ENCODE results near the gene SEC14L6. TPM values are rescaled to one million over a fixed set of nuclear protein-coding genes. Genes with fewer than 3 reads are reported as not detected.

SEC14L6 gene
- polyA plus RNA-seq, 1 donor (not counting 4 experiments of a cell fraction or from before 2014, with no cell fraction given) = not detected

DNA sequence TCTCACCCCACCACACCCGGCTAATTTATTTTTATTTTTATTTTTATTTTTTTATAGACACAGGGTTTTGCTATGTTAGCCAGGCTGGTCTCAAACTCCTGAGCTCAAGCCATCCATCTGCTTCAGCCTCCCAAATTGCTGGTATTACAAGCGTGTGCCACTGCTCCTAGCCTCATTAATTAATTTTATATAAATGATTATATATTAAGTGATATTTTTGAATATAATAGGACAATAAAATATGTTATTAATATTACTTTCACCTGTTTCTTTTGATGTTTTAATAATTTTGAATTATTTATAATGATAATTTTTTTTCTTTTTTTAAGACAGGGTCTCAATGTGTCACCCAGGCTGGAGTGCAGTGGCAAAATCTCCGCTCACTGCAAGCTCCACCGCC lies 38.9 kb downstream of the SEC14L6 start:
- FAIRE-seq (no peak), DNase-seq (ENCODE audit: low read depth, low spot score) (no peak)
- H3K9ac ChIP-seq (ENCODE audit: control insufficient read depth, extremely low read depth, insufficient read depth, low read length) = no peak overlapping the region
- H3K9me1 ChIP-seq (ENCODE audit: control insufficient read depth, extremely low read depth, insufficient read depth, low read length) = no peaks in the 10 kb centered on the region
- no peak overlapping the region for H3K27ac ChIP-seq (ENCODE audit: control insufficient read depth, insufficient read depth, low read length)
- no peak overlapping the region for H3K4me2 ChIP-seq (ENCODE audit: control insufficient read depth, extremely low read depth, insufficient read depth, low read depth, low read length)
- no peaks in the 10 kb centered on the region for H3K4me1 ChIP-seq (ENCODE audit: control insufficient read depth, extremely low read depth, insufficient read depth, low read length)
- no peaks in the 10 kb centered on the region for H4K20me1 ChIP-seq (ENCODE audit: control insufficient read depth, extremely low read depth, insufficient read depth, low read length)
- H3K27me3 ChIP-seq (ENCODE audit: control insufficient read depth, extremely low read depth, insufficient read depth, low read length) = peaks cover 16% of the 10 kb centered on the region
- H3K36me3 ChIP-seq (ENCODE audit: control insufficient read depth in 2 of 2, extremely low read depth in 1 of 2, insufficient read depth in 2 of 2, low read length in 2 of 2) = no peaks in the 10 kb centered on the region
- H3K9me3 ChIP-seq (ENCODE audit: control insufficient read depth, low read depth, low read length) = no peaks in the 10 kb centered on the region
- no peak for TF ChIP-seq EZH2 (IDR thresholded peaks at IDR 0.05; ENCODE audit: low read length)
- dilution Hi-C loops (cut with MboI; ENCODE audit: extremely low pct_ligation_motif_present, low sequenced_read_pairs) = no loop called here
- no peaks in the 10 kb centered on the region for H3K79me2 ChIP-seq (ENCODE audit: control insufficient read depth, insufficient read depth, low read length)
- no peak overlapping the region for H3K4me3 ChIP-seq (ENCODE audit: control insufficient read depth in 2 of 3, extremely low read depth in 1 of 3, insufficient read depth in 2 of 3, low read depth in 1 of 3, low read length in 3 of 3)
- no peak overlapping the region for H2AFZ ChIP-seq (ENCODE audit: control insufficient read depth, low read length)

DNA sequence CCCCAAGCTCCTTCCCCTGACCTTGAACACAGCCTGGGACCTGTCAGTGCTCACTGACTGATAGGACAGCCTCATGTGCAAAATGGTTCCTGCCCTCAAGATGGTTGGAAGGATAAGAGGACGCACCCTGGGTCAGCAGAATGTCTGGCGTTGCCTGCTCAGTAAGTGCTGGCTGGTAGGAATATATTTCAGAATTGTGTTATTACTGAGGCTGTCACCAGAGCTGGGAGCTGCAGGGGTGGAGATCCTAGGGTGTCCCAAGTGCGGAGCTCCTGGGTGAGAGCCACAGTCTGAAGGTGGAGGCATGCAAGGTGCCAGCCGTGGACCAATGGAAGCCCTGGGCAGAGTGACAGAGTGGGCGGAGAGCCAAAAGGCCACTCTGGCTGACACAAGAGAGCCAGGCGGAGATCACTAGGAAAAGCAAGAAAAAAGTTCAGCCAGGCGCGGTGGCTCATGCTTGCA lies 40.0 kb downstream of the SEC14L6 start:
- no peaks in the 10 kb centered on the region for H3K36me3 ChIP-seq (ENCODE audit: control insufficient read depth in 2 of 2, extremely low read depth in 1 of 2, insufficient read depth in 2 of 2, low read length in 2 of 2)
- no peak overlapping the region for H3K9ac ChIP-seq (ENCODE audit: control insufficient read depth, extremely low read depth, insufficient read depth, low read length)
- H3K79me2 ChIP-seq (ENCODE audit: control insufficient read depth, insufficient read depth, low read length) = no peaks in the 10 kb centered on the region
- no peak overlapping the region for H2AFZ ChIP-seq (ENCODE audit: control insufficient read depth, low read length)
- TF ChIP-seq CTCF (optimal IDR thresholded peaks at IDR 0.05 in 1 of 3, IDR thresholded peaks at IDR 0.05 in 1 of 3, conservative IDR thresholded peaks at IDR 0.05 in 1 of 3; ENCODE audit: extremely low read depth in 1 of 3, insufficient read depth in 2 of 3, low read length in 3 of 3) = no peak
- TF ChIP-seq EZH2 (IDR thresholded peaks at IDR 0.05; ENCODE audit: low read length) = no peak
- H3K27ac ChIP-seq (ENCODE audit: control insufficient read depth, insufficient read depth, low read length) = no peak overlapping the region
- no peak overlapping the region for H3K4me3 ChIP-seq (ENCODE audit: control insufficient read depth in 2 of 3, extremely low read depth in 1 of 3, insufficient read depth in 2 of 3, low read depth in 1 of 3, low read length in 3 of 3)
- dilution Hi-C loops (cut with MboI; ENCODE audit: extremely low pct_ligation_motif_present, low sequenced_read_pairs) = no loop called here
- no peaks in the 10 kb centered on the region for H4K20me1 ChIP-seq (ENCODE audit: control insufficient read depth, extremely low read depth, insufficient read depth, low read length)
- no peak overlapping the region for H3K4me2 ChIP-seq (ENCODE audit: control insufficient read depth, extremely low read depth, insufficient read depth, low read depth, low read length)
- DNase-seq (ENCODE audit: low read depth, low spot score) = no peak
- H3K9me1 ChIP-seq (ENCODE audit: control insufficient read depth, extremely low read depth, insufficient read depth, low read length) = no peaks in the 10 kb centered on the region
- no peaks in the 10 kb centered on the region for H3K4me1 ChIP-seq (ENCODE audit: control insufficient read depth, extremely low read depth, insufficient read depth, low read length)
- H3K9me3 ChIP-seq (ENCODE audit: control insufficient read depth, low read depth, low read length) = no peaks in the 10 kb centered on the region
- FAIRE-seq = no peak
- peaks cover 16% of the 10 kb centered on the region for H3K27me3 ChIP-seq (ENCODE audit: control insufficient read depth, extremely low read depth, insufficient read depth, low read length)

DNA sequence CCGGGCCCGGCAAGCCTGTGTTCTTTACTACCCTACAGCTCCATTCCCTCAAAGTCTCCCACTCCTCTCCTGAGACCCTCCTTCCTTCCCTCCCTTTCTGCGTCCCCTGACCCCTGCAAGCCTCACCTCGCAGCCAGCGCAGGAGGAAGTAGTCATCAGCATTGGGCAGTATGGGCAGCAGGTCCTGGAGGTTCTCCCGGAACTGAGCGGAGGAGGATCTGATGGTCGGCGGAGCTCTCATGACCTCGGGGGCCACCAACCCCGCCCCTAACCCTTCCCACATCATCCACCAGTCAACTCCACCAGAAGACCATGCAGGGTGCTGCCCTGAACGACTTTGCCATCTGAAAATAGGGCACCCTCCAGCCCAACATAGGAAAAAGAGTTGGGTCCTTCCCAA lies 43.0 kb downstream of the SEC14L6 start:
- Histone ChIP-seq H3K9me3 (ENCODE audit: control insufficient read depth, low read depth, low read length) (no peaks in the 10 kb centered on the region), H3K36me3 (ENCODE audit: control insufficient read depth in 2 of 2, extremely low read depth in 1 of 2, insufficient read depth in 2 of 2, low read length in 2 of 2) (no peaks in the 10 kb centered on the region), H3K4me2 (ENCODE audit: control insufficient read depth, extremely low read depth, insufficient read depth, low read depth, low read length) (no peak overlapping the region), H3K9ac (ENCODE audit: control insufficient read depth, extremely low read depth, insufficient read depth, low read length) (no peak overlapping the region), H4K20me1 (ENCODE audit: control insufficient read depth, extremely low read depth, insufficient read depth, low read length) (no peaks in the 10 kb centered on the region), H3K27me3 (ENCODE audit: control insufficient read depth, extremely low read depth, insufficient read depth, low read length) (peaks cover 16% of the 10 kb centered on the region), H3K79me2 (ENCODE audit: control insufficient read depth, insufficient read depth, low read length) (no peaks in the 10 kb centered on the region), H3K9me1 (ENCODE audit: control insufficient read depth, extremely low read depth, insufficient read depth, low read length) (no peaks in the 10 kb centered on the region), H2AFZ (ENCODE audit: control insufficient read depth, low read length) (no peak overlapping the region), H3K4me3 (ENCODE audit: control insufficient read depth in 2 of 3, extremely low read depth in 1 of 3, insufficient read depth in 2 of 3, low read depth in 1 of 3, low read length in 3 of 3) (no peak overlapping the region), H3K4me1 (ENCODE audit: control insufficient read depth, extremely low read depth, insufficient read depth, low read length) (no peaks in the 10 kb centered on the region), H3K27ac (ENCODE audit: control insufficient read depth, insufficient read depth, low read length) (no peak overlapping the region)
- TF ChIP-seq CTCF (optimal IDR thresholded peaks at IDR 0.05 in 1 of 3, IDR thresholded peaks at IDR 0.05 in 1 of 3, conservative IDR thresholded peaks at IDR 0.05 in 1 of 3; ENCODE audit: extremely low read depth in 1 of 3, insufficient read depth in 2 of 3, low read length in 3 of 3) (no peak), EZH2 (IDR thresholded peaks at IDR 0.05; ENCODE audit: low read length) (no peak)
- DNase-seq (ENCODE audit: low read depth, low spot score) = no peak
- dilution Hi-C loops (cut with MboI; ENCODE audit: extremely low pct_ligation_motif_present, low sequenced_read_pairs) = no loop called here
- FAIRE-seq = no peak
